Measurements from ENCODE around the gene BEND3. TPM values are rescaled to one million over a fixed set of nuclear protein-coding genes. Genes with fewer than 3 reads are reported as not detected.

Gene BEND3
- total and polyA plus RNA-seq, 2 experiments from 2014 or later = 3.4 to 7.7 TPM

- TF ChIP-seq, protein P1, sequence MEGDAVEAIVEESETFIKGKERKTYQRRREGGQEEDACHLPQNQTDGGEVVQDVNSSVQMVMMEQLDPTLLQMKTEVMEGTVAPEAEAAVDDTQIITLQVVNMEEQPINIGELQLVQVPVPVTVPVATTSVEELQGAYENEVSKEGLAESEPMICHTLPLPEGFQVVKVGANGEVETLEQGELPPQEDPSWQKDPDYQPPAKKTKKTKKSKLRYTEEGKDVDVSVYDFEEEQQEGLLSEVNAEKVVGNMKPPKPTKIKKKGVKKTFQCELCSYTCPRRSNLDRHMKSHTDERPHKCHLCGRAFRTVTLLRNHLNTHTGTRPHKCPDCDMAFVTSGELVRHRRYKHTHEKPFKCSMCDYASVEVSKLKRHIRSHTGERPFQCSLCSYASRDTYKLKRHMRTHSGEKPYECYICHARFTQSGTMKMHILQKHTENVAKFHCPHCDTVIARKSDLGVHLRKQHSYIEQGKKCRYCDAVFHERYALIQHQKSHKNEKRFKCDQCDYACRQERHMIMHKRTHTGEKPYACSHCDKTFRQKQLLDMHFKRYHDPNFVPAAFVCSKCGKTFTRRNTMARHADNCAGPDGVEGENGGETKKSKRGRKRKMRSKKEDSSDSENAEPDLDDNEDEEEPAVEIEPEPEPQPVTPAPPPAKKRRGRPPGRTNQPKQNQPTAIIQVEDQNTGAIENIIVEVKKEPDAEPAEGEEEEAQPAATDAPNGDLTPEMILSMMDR (IDR thresholded peaks at IDR 0.05; ENCODE audit: low read depth, low read length) = peak; percentile 44
- peak; percentile 46 to 53 for DNase-seq (ENCODE audit: low read depth in 1 of 2, low spot score in 1 of 2)
- Histone ChIP-seq H3K27me3 (no peaks in the 10 kb centered on the region), H3K27ac (no peak overlapping the region), H3K36me3 (no peaks in the 10 kb centered on the region), H3K9me3 (ENCODE audit: low read depth) (no peaks in the 10 kb centered on the region), H3K4me1 (ENCODE audit: low read depth) (peaks cover 20% of the 10 kb centered on the region), H3K4me3 (no peak overlapping the region)
Measured at GRCh38 chr6:107132330-107132954, 17.1 kb upstream of the BEND3 start.

DNA sequence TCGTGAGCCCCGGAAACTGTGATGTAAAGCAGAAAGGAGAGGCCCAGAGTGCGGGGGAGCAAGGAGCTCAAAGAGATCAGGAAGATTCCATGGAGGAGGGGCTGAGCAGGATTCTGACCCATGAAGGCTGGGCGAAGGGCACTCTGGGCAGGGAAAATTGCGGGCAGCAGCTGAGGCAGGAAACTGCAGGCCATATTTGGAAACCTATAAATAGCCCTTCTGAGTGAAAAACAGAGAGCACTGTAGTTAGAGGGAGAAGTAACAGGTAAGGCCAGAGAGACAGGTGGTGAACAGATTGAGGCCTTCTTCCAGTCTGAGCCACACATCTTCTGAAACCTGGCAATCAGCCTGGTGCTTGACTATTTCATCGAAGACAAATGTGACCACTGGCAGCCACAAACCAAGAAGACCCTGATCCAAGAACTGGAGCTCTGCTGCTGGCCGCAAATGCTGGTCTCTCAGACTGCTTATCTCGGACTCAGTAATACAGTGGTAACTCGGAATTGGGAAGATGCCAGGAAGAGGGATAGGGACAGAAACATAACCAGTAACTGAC is 14.1 kb upstream of the BEND3 start:
- Histone ChIP-seq H3K9me3 (ENCODE audit: low read depth) (no peaks in the 10 kb centered on the region), H3K4me1 (ENCODE audit: low read depth) (peaks cover 20% of the 10 kb centered on the region), H3K27me3 (no peaks in the 10 kb centered on the region), H3K27ac (peak overlapping the region; percentile 60), H3K4me3 (no peak overlapping the region), H3K36me3 (no peaks in the 10 kb centered on the region)
- peak; percentile 41 to 62 for DNase-seq (ENCODE audit: low read depth in 1 of 2, low spot score in 1 of 2)
- TF ChIP-seq, protein P1 (IDR thresholded peaks at IDR 0.05; ENCODE audit: low read depth, low read length) = no peak

DNA sequence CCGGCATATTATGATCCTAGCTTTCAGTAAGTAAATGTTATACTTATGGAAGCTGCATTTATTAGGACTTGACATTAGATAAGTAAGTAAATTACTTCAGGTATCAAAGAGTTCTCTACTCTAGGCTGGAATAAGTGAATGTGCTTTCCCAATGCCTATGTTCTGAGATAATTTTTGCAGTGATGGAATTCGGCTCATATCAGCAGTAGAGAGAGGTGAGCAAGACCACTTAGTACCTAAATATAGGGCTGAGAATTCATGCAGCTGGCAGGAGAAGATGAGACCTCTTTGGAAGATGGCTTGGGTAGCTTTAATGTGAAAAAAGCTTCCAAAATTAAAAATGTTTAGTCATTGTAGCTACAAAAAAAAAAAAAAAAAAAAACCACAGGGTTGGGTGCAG is 13.3 kb upstream of the BEND3 start:
- Histone ChIP-seq H3K4me1 (ENCODE audit: low read depth) (peaks cover 20% of the 10 kb centered on the region), H3K4me3 (no peak overlapping the region), H3K9me3 (ENCODE audit: low read depth) (no peaks in the 10 kb centered on the region), H3K27me3 (no peaks in the 10 kb centered on the region), H3K36me3 (no peaks in the 10 kb centered on the region), H3K27ac (no peak overlapping the region)
- TF ChIP-seq, protein P1 (IDR thresholded peaks at IDR 0.05; ENCODE audit: low read depth, low read length) = no peak
- DNase-seq (ENCODE audit: low read depth in 1 of 2, low spot score in 1 of 2) = peak; percentile 24 to 32

DNA sequence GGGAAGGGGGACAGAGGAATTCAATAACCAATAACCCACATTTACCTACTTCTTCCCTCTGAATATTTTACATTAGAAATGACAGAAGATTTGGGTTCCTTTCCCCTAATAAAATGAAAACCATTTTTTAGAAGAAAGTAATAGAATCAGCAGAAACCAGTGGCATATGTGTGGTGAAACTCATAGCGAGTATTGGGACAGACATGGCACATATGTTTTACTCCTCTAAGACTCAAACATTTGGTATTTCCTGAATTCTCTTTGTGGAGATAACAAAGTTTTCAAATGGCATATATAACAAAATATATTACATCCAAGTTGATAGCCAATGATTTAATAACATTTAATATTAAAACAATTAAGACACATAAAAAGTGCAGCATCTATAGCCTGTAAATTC is 12.9 kb upstream of the BEND3 start:
- Histone ChIP-seq H3K4me3 (no peak overlapping the region), H3K9me3 (ENCODE audit: low read depth) (no peaks in the 10 kb centered on the region), H3K36me3 (no peaks in the 10 kb centered on the region), H3K4me1 (ENCODE audit: low read depth) (peaks cover 20% of the 10 kb centered on the region), H3K27ac (no peak overlapping the region), H3K27me3 (no peaks in the 10 kb centered on the region)
- DNase-seq (ENCODE audit: low read depth in 1 of 2, low spot score in 1 of 2) = peak in 1 of 2 donors; percentile 82
- TF ChIP-seq, protein P1 (IDR thresholded peaks at IDR 0.05; ENCODE audit: low read depth, low read length) = no peak

GRCh38 chr6:107125771-107126170 is 10.5 kb upstream of the BEND3 start:
- Histone ChIP-seq H3K9me3 (ENCODE audit: low read depth) (no peaks in the 10 kb centered on the region), H3K4me1 (ENCODE audit: low read depth) (peaks cover 20% of the 10 kb centered on the region), H3K27ac (no peak overlapping the region), H3K4me3 (no peak overlapping the region), H3K27me3 (no peaks in the 10 kb centered on the region), H3K36me3 (no peaks in the 10 kb centered on the region)
- DNase-seq (ENCODE audit: low read depth in 1 of 2, low spot score in 1 of 2) = no peak
- TF ChIP-seq, protein P1 (IDR thresholded peaks at IDR 0.05; ENCODE audit: low read depth, low read length) = no peak
